ENCODE measurements around the gene MUC6. TPM values are rescaled to one million over a fixed set of nuclear protein-coding genes. Genes with fewer than 3 reads are reported as not detected.

The MUC6 gene
- not detected in 2 replicates for total RNA-seq (2021)
- long read RNA-seq, result 0 reads

GRCh38 chr11:1036303-1036923 is at the start of gene MUC6:
Gene MUC6 (minus strand): TSS chr11:1036718. CDS start chr11:1036655, 63 bp downstream.
- Histone ChIP-seq H3K79me1 (ENCODE audit: insufficient read depth, low read depth, low read length, poor library complexity, severe bottlenecking) (no peaks in the 10 kb centered on the region), H3K79me2 (ENCODE audit: insufficient read depth, low read length) (no peaks in the 10 kb centered on the region), H4K8ac (replicated peaks; ENCODE audit: insufficient read length, low read depth, low read length) (no peak within 1 kb of the TSS), H4K91ac (ENCODE audit: insufficient read length, low read depth, low read length) (no peak within 1 kb of the TSS), H3K4me2 (ENCODE audit: insufficient read depth, insufficient read length, low read length) (no peak within 1 kb of the TSS), H3K14ac (ENCODE audit: insufficient read depth, low read length) (no peak within 1 kb of the TSS), H2AK5ac (ENCODE audit: insufficient read length, low read length) (no peak within 1 kb of the TSS), H3T11ph (ENCODE audit: low read length) (no peak within 1 kb of the TSS), H2BK20ac (ENCODE audit: low read depth, low read length, poor library complexity, severe bottlenecking) (no peak within 1 kb of the TSS), H3K18ac (ENCODE audit: insufficient read length, low read depth, low read length) (no peak within 1 kb of the TSS), H3K27ac (ENCODE audit: insufficient read length, low read depth, low read length) (no peak within 1 kb of the TSS), H3K9me3 (ENCODE audit: control insufficient read depth, low read depth, low read length) (no peaks in the 10 kb centered on the region), H3K4ac (ENCODE audit: low read depth, low read length) (no peak within 1 kb of the TSS), H3K23me2 (ENCODE audit: insufficient read length, low read depth, low read length, poor library complexity, severe bottlenecking) (no peaks in the 10 kb centered on the region), H3K4me1 (ENCODE audit: insufficient read depth, low read length) (no peaks in the 10 kb centered on the region), H2BK15ac (ENCODE audit: low read depth, low read length) (no peak within 1 kb of the TSS), H2BK120ac (ENCODE audit: low read depth, low read length, poor library complexity, severe bottlenecking) (no peak within 1 kb of the TSS), H2BK12ac (ENCODE audit: insufficient read length, low read depth, low read length) (no peak within 1 kb of the TSS), H3K27me3 (ENCODE audit: insufficient read depth, low read length) (no peaks in the 10 kb centered on the region), H3K23ac (ENCODE audit: insufficient read length, low read depth, low read length) (no peak within 1 kb of the TSS), H2AFZ (ENCODE audit: low read length) (no peak within 1 kb of the TSS), H2BK5ac (ENCODE audit: insufficient read length, low read length) (no peak within 1 kb of the TSS), H4K20me1 (ENCODE audit: control insufficient read depth, insufficient read depth, insufficient read length) (no peaks in the 10 kb centered on the region), H4K5ac (ENCODE audit: insufficient read length, low read depth, low read length) (no peak within 1 kb of the TSS), H3K56ac (ENCODE audit: insufficient read length, low read depth, low read length) (no peak within 1 kb of the TSS), H3K9ac (ENCODE audit: extremely low read depth, insufficient read length, low read length) (no peak within 1 kb of the TSS)
- H3K36me3 Mint-ChIP-seq (ENCODE audit: insufficient read depth in 1 of 3, low read depth in 3 of 3), result no peaks in the 10 kb centered on the region
- peaks cover 0 to 6% of the 10 kb centered on the region in 2 experiments; a peak in 2 of 5 replicates for H3K9me3 Mint-ChIP-seq
- H3K4me1 Mint-ChIP-seq, result no peaks in the 10 kb centered on the region
- no peak for DNase-seq
- no peaks in the 10 kb centered on the region for H3K27me3 Mint-ChIP-seq (ENCODE audit: low read depth)
- H3K27ac Mint-ChIP-seq, result no peak within 1 kb of the TSS
- TF ChIP-seq CTCF (conservative IDR thresholded peaks at IDR 0.05), result no peak
- no CpG with 5 or more reads among the region's 42 CpGs for WGBS (ENCODE audit: extremely low coverage, insufficient read length, low lambda C conversion rate)
- H3K4me3 Mint-ChIP-seq, result no peak within 1 kb of the TSS

All from H9 (cell line).